Breast epithelium (tissue), 4 donors: ENCODE data around the gene CIB2. TPM values are rescaled to one million over a fixed set of nuclear protein-coding genes. Genes with fewer than 3 reads are reported as not detected.

Experiments used
- DNase-seq, 2 donors: peaks; one replicate each; pipeline ENCODE4 v3.0.0-alpha.2; 2019; ENCODE audit warnings: low spot score in 2 of 2
- H3K27ac ChIP-seq, 2 donors: fragments of 200-600 bp; sonication (generic) in 1 of 2; one replicate each; pipeline ENCODE4 v1.5.1; 2016 to 2019; ENCODE audit warnings: mild to moderate bottlenecking in 1 of 2
- H3K27me3 ChIP-seq, 2 donors: fragments of 200-600 bp; sonication (generic) in 1 of 2; one replicate each; pipeline versions ENCODE4 v1.5.1 to v1.6.0; 2017 to 2019; ENCODE audit warnings: control low read depth in 1 of 2, mild to moderate bottlenecking in 1 of 2
- H3K36me3 ChIP-seq: fragments of 200-600 bp; one replicate; pipeline ENCODE4 v1.5.1; 2019
- H3K4me1 ChIP-seq, 2 donors: fragments of 200-600 bp; sonication (generic); one replicate each; pipeline ENCODE4 v1.5.1; 2016 to 2019; ENCODE audit warnings: control low read depth in 1 of 2
- H3K4me3 ChIP-seq, 3 donors: fragments of 200-600 bp; sonication (generic); 1 replicate in 2 of 3; 2 replicates in 1 of 3; pipeline ENCODE4 v1.5.1; 2016 to 2019; ENCODE audit warnings: mild to moderate bottlenecking in 3 of 3, moderate library complexity in 2 of 3
- H3K9me3 ChIP-seq, 2 donors: fragments of 200-600 bp; sonication (generic) in 1 of 2; one replicate each; pipeline ENCODE4 v1.5.1; 2016 to 2019; ENCODE audit warnings: control low read depth in 1 of 2
- CTCF ChIP-seq, 3 donors: fragments of 450-650 bp; IDR thresholded peaks; one replicate each; pipeline ENCODE4 v1.5.1; 2016 to 2017; ENCODE audit warnings: antibody characterized with exemption in 3 of 3, mild to moderate bottlenecking in 3 of 3, moderate library complexity in 3 of 3
- POLR2A ChIP-seq: fragments of 450-650 bp; IDR thresholded peaks from one replicate; pipeline ENCODE4 v1.6.1; 2016; ENCODE audit warnings: antibody characterized with exemption, mild to moderate bottlenecking, moderate library complexity
- POLR2AphosphoS5 ChIP-seq, 3 donors: sonication (generic); formaldehyde crosslinking; IDR thresholded peaks; one replicate each; pipeline ENCODE4 v1.6.1; 2017; ENCODE audit warnings: antibody characterized with exemption in 3 of 3
- intact Hi-C: fragments of 100-400 bp; cut with DNase I; formaldehyde crosslinking; loops from one replicate; pipeline ENCODE4 v1.15.1; 2023; ENCODE audit warnings: low total_unique reads
- total RNA-seq, 3 donors: library from RNA; depleted of rRNA; stranded (reverse); fragments of >200 nt; gene quantifications; one replicate each; pipeline ENCODE4 v1.1.0, GENCODE V29; 2016

The CIB2 gene
- total RNA-seq, 3 donors from 2014 or later: 2.9 to 5.8 (median 4.9) TPM

GRCh38 chr15:78102741-78103140, 28.5 kb downstream of the CIB2 start:
- H3K9me3 ChIP-seq: no peaks in the 10 kb centered on the region
- no peaks in the 10 kb centered on the region for H3K4me1 ChIP-seq
- intact Hi-C loops: no loop called here
- no peak for TF ChIP-seq CTCF (IDR thresholded peaks at IDR 0.05)
- no peak for TF ChIP-seq POLR2AphosphoS5 (IDR thresholded peaks at IDR 0.05)
- TF ChIP-seq POLR2A: no peak
- H3K36me3 ChIP-seq: no peaks in the 10 kb centered on the region
- H3K27ac ChIP-seq: no peak overlapping the region
- H3K4me3 ChIP-seq: no peak overlapping the region
- no peak for DNase-seq
- H3K27me3 ChIP-seq: no peaks in the 10 kb centered on the region

- TF ChIP-seq POLR2AphosphoS5 (IDR thresholded peaks at IDR 0.05) (no peak), POLR2A (no peak), CTCF (IDR thresholded peaks at IDR 0.05) (no peak)
- DNase-seq: no peak
- Histone ChIP-seq H3K36me3 (no peaks in the 10 kb centered on the region), H3K9me3 (no peaks in the 10 kb centered on the region), H3K27ac (no peak overlapping the region), H3K27me3 (no peaks in the 10 kb centered on the region), H3K4me3 (no peak overlapping the region), H3K4me1 (no peaks in the 10 kb centered on the region)
- intact Hi-C loops: no loop called here
Observed at GRCh38 chr15:78102211-78102610, 29.0 kb downstream of the CIB2 start.

- Histone ChIP-seq H3K36me3 (no peaks in the 10 kb centered on the region), H3K4me1 (no peaks in the 10 kb centered on the region), H3K9me3 (no peaks in the 10 kb centered on the region), H3K4me3 (no peak overlapping the region), H3K27me3 (no peaks in the 10 kb centered on the region), H3K27ac (no peak overlapping the region)
- TF ChIP-seq POLR2AphosphoS5 (IDR thresholded peaks at IDR 0.05) (no peak), CTCF (IDR thresholded peaks at IDR 0.05) (no peak), POLR2A (no peak)
- DNase-seq: no peak
- intact Hi-C loops: no loop called here
Observed at GRCh38 chr15:78101423-78102105, 29.7 kb downstream of the CIB2 start.

- no peak for TF ChIP-seq CTCF (IDR thresholded peaks at IDR 0.05)
- TF ChIP-seq POLR2AphosphoS5 (IDR thresholded peaks at IDR 0.05): no peak
- TF ChIP-seq POLR2A: no peak
- no peak overlapping the region for H3K4me3 ChIP-seq
- H3K9me3 ChIP-seq: no peaks in the 10 kb centered on the region
- H3K27me3 ChIP-seq: no peaks in the 10 kb centered on the region
- no peak overlapping the region for H3K27ac ChIP-seq
- H3K4me1 ChIP-seq: no peaks in the 10 kb centered on the region
- intact Hi-C loops: no loop called here
- H3K36me3 ChIP-seq: no peaks in the 10 kb centered on the region
- DNase-seq: no peak
Observed at GRCh38 chr15:78100886-78101285, 30.4 kb downstream of the CIB2 start.

GRCh38 chr15:78098131-78098755, 33.0 kb downstream of the CIB2 start:
- intact Hi-C loops: no loop called here
- no peak overlapping the region for H3K27ac ChIP-seq
- no peaks in the 10 kb centered on the region for H3K4me1 ChIP-seq

More at GRCh38 chr15:78098131-78098755, 33.0 kb downstream of the CIB2 start:
- Histone ChIP-seq H3K9me3 (no peaks in the 10 kb centered on the region), H3K4me3 (no peak overlapping the region), H3K36me3 (no peaks in the 10 kb centered on the region), H3K27me3 (no peaks in the 10 kb centered on the region)
- no peak for TF ChIP-seq POLR2AphosphoS5 (IDR thresholded peaks at IDR 0.05)
- TF ChIP-seq POLR2A: no peak
- TF ChIP-seq CTCF (IDR thresholded peaks at IDR 0.05): no peak
- peak in 1 of 2 donors; percentile 42 for DNase-seq
